Mesenchymal stem cell (in vitro differentiated cells and primary cell): Measurements from ENCODE around the gene LYPD3.
A peak's percentile ranks its signal among the peaks of the same experiment; 100 is the strongest.

Experiments
- DNase-seq: peaks from one replicate; pipeline ENCODE4 v3.0.0-alpha.2; 2013
- H2AFZ ChIP-seq: one replicate; pipeline ENCODE4 v1.6.1; 2013; ENCODE audit warnings: low read depth, mild to moderate bottlenecking, control low read depth, inconsistent platforms, low read length, moderate library complexity
- H2AK5ac ChIP-seq: 2 replicates; pipeline ENCODE4 v1.6.1; 2013; ENCODE audit warnings: low read length, moderate library complexity, mild to moderate bottlenecking, inconsistent platforms; ENCODE audit not compliant: severe bottlenecking
- H2BK120ac ChIP-seq: one replicate; pipeline ENCODE4 v1.6.1; 2013; ENCODE audit warnings: low read depth, mild to moderate bottlenecking, inconsistent platforms, low read length, moderate library complexity
- H2BK12ac ChIP-seq, 2 experiments: one replicate each; pipeline ENCODE4 v1.6.1; 2013; ENCODE audit warnings: inconsistent platforms in 2 of 2, low read length in 2 of 2, mild to moderate bottlenecking in 2 of 2, moderate library complexity in 2 of 2, control low read depth in 1 of 2
- H2BK15ac ChIP-seq: one replicate; pipeline ENCODE4 v1.6.1; 2013; ENCODE audit warnings: mild to moderate bottlenecking, low read depth, inconsistent platforms; ENCODE audit not compliant: poor library complexity, severe bottlenecking
- H2BK5ac ChIP-seq: 2 replicates; pipeline ENCODE4 v1.6.1; 2013; ENCODE audit warnings: low read depth, mild to moderate bottlenecking, low read length, control low read depth, inconsistent platforms; ENCODE audit not compliant: poor library complexity, severe bottlenecking
- H3K14ac ChIP-seq, 2 experiments: one replicate each; pipeline ENCODE4 v1.6.1; 2013; ENCODE audit warnings: inconsistent platforms in 2 of 2, low read length in 2 of 2, control low read depth in 1 of 2, mild to moderate bottlenecking in 1 of 2, moderate library complexity in 1 of 2
- H3K18ac ChIP-seq, 2 experiments: one replicate each; pipeline ENCODE4 v1.6.1; 2013; ENCODE audit warnings: inconsistent platforms in 2 of 2, low read length in 2 of 2, control low read depth in 1 of 2, low read depth in 1 of 2, mild to moderate bottlenecking in 1 of 2
- H3K23ac ChIP-seq, 2 experiments: one replicate each; pipeline ENCODE4 v1.6.1; 2013; ENCODE audit warnings: inconsistent platforms in 2 of 2, low read length in 2 of 2, mild to moderate bottlenecking in 2 of 2, moderate library complexity in 2 of 2, control low read depth in 1 of 2
- H3K27ac ChIP-seq: 2 replicates; pipeline ENCODE4 v1.5.1; 2013; ENCODE audit warnings: mild to moderate bottlenecking, moderate library complexity, low read length, control low read depth, inconsistent platforms; ENCODE audit not compliant: poor library complexity, severe bottlenecking
- H3K27me3 ChIP-seq, 2 experiments: 2 replicates each; pipeline versions ENCODE4 v1.6.1 to v1.7.0; 2013; ENCODE audit warnings: low read length in 2 of 2, mild to moderate bottlenecking in 2 of 2, moderate library complexity in 2 of 2, control low read depth in 1 of 2, inconsistent platforms in 1 of 2; ENCODE audit not compliant: control insufficient read depth in 1 of 2, insufficient read depth in 1 of 2
- H3K36me3 ChIP-seq, 2 experiments: 2 replicates each; pipeline versions ENCODE4 v1.6.1 to v1.7.0; 2013; ENCODE audit warnings: low read length in 2 of 2, control low read depth in 1 of 2, inconsistent platforms in 1 of 2, low read depth in 1 of 2, mild to moderate bottlenecking in 1 of 2; ENCODE audit not compliant: insufficient read depth in 2 of 2, control insufficient read depth in 1 of 2
- H3K4ac ChIP-seq, 2 experiments: one replicate each; pipeline ENCODE4 v1.6.1; 2013; ENCODE audit warnings: inconsistent platforms in 2 of 2, low read length in 2 of 2, mild to moderate bottlenecking in 2 of 2, moderate library complexity in 2 of 2, control low read depth in 1 of 2, low read depth in 1 of 2
- H3K4me1 ChIP-seq: 2 replicates; pipeline ENCODE4 v1.6.1; 2013; ENCODE audit warnings: low read depth, low read length, control low read depth; ENCODE audit not compliant: control insufficient read depth, insufficient read depth
- H3K4me2 ChIP-seq: 2 replicates; pipeline ENCODE4 v1.6.1; 2013; ENCODE audit warnings: low read length, mild to moderate bottlenecking, inconsistent platforms; ENCODE audit not compliant: poor library complexity, severe bottlenecking
- H3K4me3 ChIP-seq, 2 experiments: 2 replicates each; pipeline versions ENCODE4 v1.5.1 to v1.7.0; 2013; ENCODE audit warnings: low read length in 2 of 2, mild to moderate bottlenecking in 2 of 2, control low read depth in 1 of 2, low read depth in 1 of 2; ENCODE audit not compliant: insufficient read depth in 1 of 2
- H3K79me1 ChIP-seq: replicated peaks from 2 replicates; pipeline ENCODE4 v1.6.1; 2013; ENCODE audit warnings: mild to moderate bottlenecking, control low read depth, low read length, inconsistent platforms; ENCODE audit not compliant: poor library complexity, severe bottlenecking
- H3K9ac ChIP-seq: 2 replicates; pipeline ENCODE4 v1.7.0; 2013; ENCODE audit warnings: mild to moderate bottlenecking, low read length, moderate library complexity
- H3K9me3 ChIP-seq: 2 replicates; pipeline ENCODE4 v1.7.0; 2013; ENCODE audit warnings: mild to moderate bottlenecking, low read length; ENCODE audit not compliant: control insufficient read depth
- H4K8ac ChIP-seq: one replicate; pipeline ENCODE4 v1.6.1; 2013; ENCODE audit warnings: inconsistent platforms, mild to moderate bottlenecking, low read length, moderate library complexity
- H4K91ac ChIP-seq: one replicate; pipeline ENCODE4 v1.6.1; 2013; ENCODE audit warnings: mild to moderate bottlenecking, low read length, inconsistent platforms
- WGBS: methylation state at CpG from one replicate; pipeline ENCODE4 v1.1.7; 2013; ENCODE audit warnings: mixed read lengths; 5-methylcytosine and 5-hydroxymethylcytosine counted together

Gene LYPD3

GRCh38 chr19:43507880-43508279 is 42.5 kb upstream of the LYPD3 start:
- Histone ChIP-seq H3K27me3 (no peaks in the 10 kb centered on the region), H3K9me3 (no peaks in the 10 kb centered on the region), H2BK15ac (no peak overlapping the region), H3K79me1 (peaks cover 1% of the 10 kb centered on the region), H3K4me1 (peaks cover 10% of the 10 kb centered on the region), H2AK5ac (no peak overlapping the region), H3K4ac (no peak overlapping the region), H2BK12ac (no peak overlapping the region), H3K9ac (no peak overlapping the region), H3K14ac (no peak overlapping the region), H4K8ac (no peak overlapping the region), H3K23ac (no peak overlapping the region), H2BK120ac (no peak overlapping the region), H3K4me2 (no peak overlapping the region), H4K91ac (no peak overlapping the region), H2AFZ (no peak overlapping the region), H3K4me3 (no peak overlapping the region), H3K18ac (no peak overlapping the region), H3K27ac (no peak overlapping the region), H3K36me3 (peaks cover 21 to 28% of the 10 kb centered on the region in 2 experiments), H2BK5ac (no peak overlapping the region)
- no peak for DNase-seq
- 80% methylated on average over 2 of the region's 2 CpGs for WGBS

- Histone ChIP-seq H3K4me3 (no peak overlapping the region), H3K18ac (no peak overlapping the region), H3K14ac (no peak overlapping the region), H3K36me3 (peaks cover 25 to 28% of the 10 kb centered on the region in 2 experiments), H3K4me1 (peaks cover 12% of the 10 kb centered on the region), H2BK5ac (no peak overlapping the region), H3K4me2 (no peak overlapping the region), H2AK5ac (no peak overlapping the region), H3K79me1 (peaks cover 5% of the 10 kb centered on the region), H2BK12ac (no peak overlapping the region), H3K27me3 (no peaks in the 10 kb centered on the region), H3K27ac (no peak overlapping the region), H2AFZ (no peak overlapping the region), H4K8ac (no peak overlapping the region), H4K91ac (no peak overlapping the region), H3K4ac (no peak overlapping the region), H3K23ac (no peak overlapping the region), H2BK15ac (no peak overlapping the region), H3K9ac (no peak overlapping the region), H3K9me3 (no peaks in the 10 kb centered on the region), H2BK120ac (no peak overlapping the region)
- WGBS, result 86% methylated on average over 4 of the region's 5 CpGs
- DNase-seq, result no peak
These were observed 41.2 kb upstream of the LYPD3 start for GRCh38 chr19:43506629-43507028.

GRCh38 chr19:43505941-43506340 is 40.5 kb upstream of the LYPD3 start:
- Histone ChIP-seq H3K18ac (no peak overlapping the region), H3K9ac (no peak overlapping the region), H3K4me1 (peaks cover 12% of the 10 kb centered on the region), H3K4me3 (no peak overlapping the region), H3K79me1 (peaks cover 8% of the 10 kb centered on the region), H2BK12ac (no peak overlapping the region), H2AK5ac (no peak overlapping the region), H4K8ac (no peak overlapping the region), H2BK120ac (no peak overlapping the region), H3K23ac (no peak overlapping the region), H3K36me3 (peaks cover 23 to 25% of the 10 kb centered on the region in 2 experiments), H3K9me3 (no peaks in the 10 kb centered on the region), H2BK15ac (no peak overlapping the region), H4K91ac (no peak overlapping the region), H3K4me2 (no peak overlapping the region), H3K4ac (no peak overlapping the region), H3K27me3 (no peaks in the 10 kb centered on the region), H2BK5ac (no peak overlapping the region), H3K27ac (no peak overlapping the region), H2AFZ (no peak overlapping the region), H3K14ac (no peak overlapping the region)
- WGBS, result 98% methylated on average over 5 of the region's 5 CpGs
- no peak for DNase-seq

GRCh38 chr19:43505186-43505456 is 39.7 kb upstream of the LYPD3 start:
- no peak overlapping the region for H2AFZ ChIP-seq
- H3K27me3 ChIP-seq, result no peaks in the 10 kb centered on the region
- DNase-seq, result no peak
- no peak overlapping the region for H3K4ac ChIP-seq
- peak overlapping the region in 1 of 2 experiments; percentile 96 for H3K4me3 ChIP-seq
- H2BK12ac ChIP-seq, result no peak overlapping the region
- peaks cover 18 to 21% of the 10 kb centered on the region in 2 experiments for H3K36me3 ChIP-seq
- H2AK5ac ChIP-seq, result peak overlapping the region; percentile 53
- H4K91ac ChIP-seq, result no peak overlapping the region
- no peak overlapping the region for H3K14ac ChIP-seq
- no peak overlapping the region for H2BK15ac ChIP-seq
- H3K23ac ChIP-seq, result no peak overlapping the region
- no peak overlapping the region for H3K27ac ChIP-seq
- no peak overlapping the region for H2BK120ac ChIP-seq
- peaks cover 8% of the 10 kb centered on the region for H3K79me1 ChIP-seq
- H3K4me2 ChIP-seq, result peak overlapping the region; percentile 98
- H3K9ac ChIP-seq, result no peak overlapping the region
- peaks cover 12% of the 10 kb centered on the region for H3K4me1 ChIP-seq
- H3K18ac ChIP-seq, result peak overlapping the region in 1 of 2 experiments; percentile 30
- H3K9me3 ChIP-seq, result no peaks in the 10 kb centered on the region
- H4K8ac ChIP-seq, result peak overlapping the region; percentile 66
- no peak overlapping the region for H2BK5ac ChIP-seq
- 86% methylated on average over 3 of the region's 3 CpGs for WGBS
